Measurements from ENCODE around the gene FOXM1. TPM values are rescaled to one million over a fixed set of nuclear protein-coding genes. Genes with fewer than 3 reads are reported as not detected.

Gene FOXM1
- total RNA-seq, 1 donor from 2014 or later: 36.8 TPM

GRCh38 chr12:2832550-2833127 lies 44.3 kb downstream of the FOXM1 start:
- no peak for DNase-seq (ENCODE audit: low read depth)
- TF ChIP-seq CTCF (conservative IDR thresholded peaks at IDR 0.05; ENCODE audit: low read depth, low read length): no peak
- H3K4me3 ChIP-seq (ENCODE audit: low read depth, low read length): no peak overlapping the region

- no peak overlapping the region for H3K4me3 ChIP-seq (ENCODE audit: low read depth, low read length)
- TF ChIP-seq CTCF (conservative IDR thresholded peaks at IDR 0.05; ENCODE audit: low read depth, low read length): no peak
- DNase-seq (ENCODE audit: low read depth): no peak
These were observed 47.7 kb downstream of the FOXM1 start for GRCh38 chr12:2829275-2829674.

GRCh38 chr12:2826721-2827515 lies 50.1 kb downstream of the FOXM1 start:
- no peak overlapping the region for H3K4me3 ChIP-seq (ENCODE audit: low read depth, low read length)
- DNase-seq (ENCODE audit: low read depth): no peak
- no peak for TF ChIP-seq CTCF (conservative IDR thresholded peaks at IDR 0.05; ENCODE audit: low read depth, low read length)

GRCh38 chr12:2826036-2826435 lies 50.9 kb downstream of the FOXM1 start:
- no peak overlapping the region for H3K4me3 ChIP-seq (ENCODE audit: low read depth, low read length)
- no peak for DNase-seq (ENCODE audit: low read depth)
- TF ChIP-seq CTCF (conservative IDR thresholded peaks at IDR 0.05; ENCODE audit: low read depth, low read length): no peak

GRCh38 chr12:2825132-2825531 lies 51.8 kb downstream of the FOXM1 start:
- H3K4me3 ChIP-seq (ENCODE audit: low read depth, low read length): no peak overlapping the region
- TF ChIP-seq CTCF (conservative IDR thresholded peaks at IDR 0.05; ENCODE audit: low read depth, low read length): no peak
- DNase-seq (ENCODE audit: low read depth): no peak

- no peak overlapping the region for H3K4me3 ChIP-seq (ENCODE audit: low read depth, low read length)
- DNase-seq (ENCODE audit: low read depth): no peak
- no peak for TF ChIP-seq CTCF (conservative IDR thresholded peaks at IDR 0.05; ENCODE audit: low read depth, low read length)
These were observed 52.4 kb downstream of the FOXM1 start for GRCh38 chr12:2824541-2824940.

GRCh38 chr12:2823483-2823882 lies 53.5 kb downstream of the FOXM1 start:
- no peak for DNase-seq (ENCODE audit: low read depth)
- H3K4me3 ChIP-seq (ENCODE audit: low read depth, low read length): no peak overlapping the region
- no peak for TF ChIP-seq CTCF (conservative IDR thresholded peaks at IDR 0.05; ENCODE audit: low read depth, low read length)

All from epithelial cell of proximal tubule (primary cell).